Measurements from ENCODE around the gene NAT14.

The NAT14 gene

GRCh38 chr19:55484593-55485438, at the start of gene NAT14:
Gene NAT14 (plus strand): TSS chr19:55485188. CDS start chr19:55485709, 521 bp downstream.
- no peak for DNase-seq (ENCODE audit: low read depth)
- TF ChIP-seq CTCF (IDR thresholded peaks at IDR 0.05; ENCODE audit: low read depth, low read length, missing control alignments), result no peak
- H3K4me3 ChIP-seq (ENCODE audit: low read depth, low read length), result peak within 1 kb of the TSS; percentile 70

- no peak for TF ChIP-seq CTCF (IDR thresholded peaks at IDR 0.05; ENCODE audit: low read depth, low read length, missing control alignments)
- no peak for DNase-seq (ENCODE audit: low read depth)
- no peak overlapping the region for H3K4me3 ChIP-seq (ENCODE audit: low read depth, low read length)
These were observed 48.1 kb upstream of the NAT14 start for GRCh38 chr19:55436847-55437246.

GRCh38 chr19:55437410-55437809, 47.6 kb upstream of the NAT14 start:
- no peak for DNase-seq (ENCODE audit: low read depth)
- no peak overlapping the region for H3K4me3 ChIP-seq (ENCODE audit: low read depth, low read length)
- TF ChIP-seq CTCF (IDR thresholded peaks at IDR 0.05; ENCODE audit: low read depth, low read length, missing control alignments), result no peak

GRCh38 chr19:55439052-55439451, 45.9 kb upstream of the NAT14 start:
- TF ChIP-seq CTCF (IDR thresholded peaks at IDR 0.05; ENCODE audit: low read depth, low read length, missing control alignments), result no peak
- H3K4me3 ChIP-seq (ENCODE audit: low read depth, low read length), result no peak overlapping the region
- DNase-seq (ENCODE audit: low read depth), result no peak

- no peak for DNase-seq (ENCODE audit: low read depth)
- no peak for TF ChIP-seq CTCF (IDR thresholded peaks at IDR 0.05; ENCODE audit: low read depth, low read length, missing control alignments)
- H3K4me3 ChIP-seq (ENCODE audit: low read depth, low read length), result no peak overlapping the region
These were observed 44.4 kb upstream of the NAT14 start for GRCh38 chr19:55440411-55441105.

GRCh38 chr19:55441319-55441691, 43.7 kb upstream of the NAT14 start:
- TF ChIP-seq CTCF (IDR thresholded peaks at IDR 0.05; ENCODE audit: low read depth, low read length, missing control alignments), result no peak
- DNase-seq (ENCODE audit: low read depth), result no peak
- no peak overlapping the region for H3K4me3 ChIP-seq (ENCODE audit: low read depth, low read length)

Data from GM12864 (cell line).